HCT116 (cell line): ENCODE results near the gene PRPF19. TPM values are rescaled to one million over a fixed set of nuclear protein-coding genes. Genes with fewer than 3 reads are reported as not detected.

Source experiments
- ATAC-seq: fragments of 200-7000 bp; cut with Tn5 transposase; 2 replicates; pipeline ENCODE4 v1.9.1; 2020; ENCODE audit warnings: mild to moderate bottlenecking, moderate library complexity
- BruUV-seq: library from RNA; stranded (reverse); fragments of 400-500 nt; replicated peaks from 2 replicates; lab custom pipeline; 2021; lab: Mats Ljungman, UMichigan
- CTCF ChIA-PET: fragments of 300-600 bp; sonication (Branson Sonifier 250); formaldehyde crosslinking; loops from one replicate; lab custom pipeline; 2021; ENCODE audit warnings: antibody characterized with exemption; lab: Charles Lee
- POLR2A ChIA-PET: fragments of 300-600, 350-600 bp; sonication (Branson Sonifier 250); formaldehyde crosslinking; loops from one replicate; lab custom pipeline; 2021; ENCODE audit warnings: antibody characterized with exemption; lab: Charles Lee
- RAD21 ChIA-PET, 2 experiments: fragments of 300-600 bp; sonication (Branson Sonifier 250); formaldehyde crosslinking; loops; one replicate each; lab custom pipeline; 2023; ENCODE audit warnings: low total read pairs in 2 of 2; ENCODE audit not compliant: uncharacterized antibody in 2 of 2, unreplicated experiment in 2 of 2, low non-redundant PET in 1 of 2; lab: Charles Lee
- DNase-seq: peaks from one replicate; pipeline ENCODE4 v3.0.0-alpha.2; 2010; ENCODE audit warnings: low read depth, low spot score
- H2AFZ ChIP-seq: fragments of 200-600 bp; shearing (Covaris generic), sonication (generic); 2 replicates; pipeline ENCODE4 v1.6.1; 2017; ENCODE audit warnings: low read depth, mixed run types, mixed read lengths, antibody characterized with exemption, low read length; ENCODE audit not compliant: poor library complexity, severe bottlenecking
- H3K27ac ChIP-seq: 2 replicates; pipeline ENCODE4 v1.5.1; 2012; ENCODE audit warnings: low read depth, low read length
- H3K27me3 ChIP-seq: fragments of 200-600 bp; sonication (generic); 2 replicates; pipeline ENCODE4 v1.6.1; 2016; ENCODE audit warnings: mixed run types, low read length, mixed read lengths; ENCODE audit not compliant: insufficient read depth
- H3K36me3 ChIP-seq, 2 experiments: fragments of 200-500 bp in 1 of 2; fragments of 200-600 bp in 1 of 2; sonication (Bioruptor generic) in 1 of 2; sonication (generic) in 1 of 2; 2 replicates each; pipeline versions ENCODE4 v1.5.1 to v1.6.1; 2014 to 2016; ENCODE audit warnings: low read length in 2 of 2, inconsistent platforms in 1 of 2, mixed read lengths in 1 of 2, mixed run types in 1 of 2; ENCODE audit not compliant: insufficient read depth in 2 of 2, control insufficient read depth in 1 of 2
- H3K4me1 ChIP-seq, 2 experiments: fragments of 200-600 bp in 1 of 2; sonication (generic) in 1 of 2; 2 replicates each; pipeline versions ENCODE4 v1.5.1 to v1.6.1; 2012 to 2017; ENCODE audit warnings: low read length in 2 of 2, inconsistent platforms in 1 of 2, mild to moderate bottlenecking in 1 of 2, mixed read lengths in 1 of 2, mixed run types in 1 of 2, moderate library complexity in 1 of 2; ENCODE audit not compliant: insufficient read depth in 2 of 2, control insufficient read depth in 1 of 2
- H3K4me2 ChIP-seq: fragments of 200-600 bp; sonication (generic); 2 replicates; pipeline ENCODE4 v1.6.1; 2017; ENCODE audit warnings: mixed run types, low read length, mixed read lengths
- H3K4me3 ChIP-seq, 2 experiments: fragments of 200-600 bp in 1 of 2; sonication (generic) in 1 of 2; replicated peaks in 1 of 2; 2 replicates each; pipeline ENCODE4 v1.5.1; 2011 to 2016; ENCODE audit warnings: low read length in 2 of 2, control low read depth in 1 of 2, low read depth in 1 of 2, mild to moderate bottlenecking in 1 of 2, mixed read lengths in 1 of 2, mixed run types in 1 of 2
- H3K79me2 ChIP-seq: fragments of 200-600 bp; sonication (generic); 2 replicates; pipeline ENCODE4 v1.6.1; 2017; ENCODE audit warnings: mild to moderate bottlenecking, mixed run types, low read length, moderate library complexity, mixed read lengths; ENCODE audit not compliant: insufficient read depth
- H3K9ac ChIP-seq: fragments of 200-600 bp; sonication (generic); 2 replicates; pipeline ENCODE4 v1.6.1; 2016; ENCODE audit warnings: low read length, mixed read lengths
- H3K9me2 ChIP-seq: fragments of 200-600 bp; sonication (generic), shearing (Covaris generic); 2 replicates; pipeline ENCODE4 v1.6.1; 2017; ENCODE audit warnings: mixed run types, mild to moderate bottlenecking, moderate library complexity; ENCODE audit not compliant: insufficient read depth
- H3K9me3 ChIP-seq, 2 experiments: fragments of 200-500 bp in 1 of 2; fragments of 200-600 bp in 1 of 2; sonication (Bioruptor generic) in 1 of 2; sonication (generic) in 1 of 2; 2 replicates each; pipeline ENCODE4 v1.6.1; 2014 to 2017; ENCODE audit warnings: low read length in 2 of 2, mixed read lengths in 2 of 2, inconsistent platforms in 1 of 2, low read depth in 1 of 2, mild to moderate bottlenecking in 1 of 2, mixed run types in 1 of 2, moderate library complexity in 1 of 2; ENCODE audit not compliant: control insufficient read depth in 1 of 2, insufficient read depth in 1 of 2
- H4K20me1 ChIP-seq: fragments of 200-600 bp; sonication (generic), shearing (Covaris generic); 2 replicates; pipeline ENCODE4 v1.6.1; 2017; ENCODE audit warnings: mixed run types, mild to moderate bottlenecking, moderate library complexity; ENCODE audit not compliant: insufficient read depth
- CBX3 ChIP-seq: IDR thresholded peaks from 2 replicates; pipeline ENCODE4 v1.6.1; 2012; ENCODE audit warnings: low read depth
- CEBPB ChIP-seq: IDR thresholded peaks from 2 replicates; pipeline ENCODE4 v1.6.1; 2012; ENCODE audit warnings: low read depth
- JUND ChIP-seq: IDR thresholded peaks from 2 replicates; pipeline ENCODE4 v1.6.1; 2012
- POLR2A ChIP-seq: IDR thresholded peaks from 2 replicates; pipeline ENCODE4 v1.7.0; 2011; ENCODE audit warnings: borderline replicate concordance; ENCODE audit not compliant: insufficient read depth, insufficient read length; ENCODE audit errors: extremely low read depth
- POLR2AphosphoS5 ChIP-seq: IDR thresholded peaks from 2 replicates; pipeline ENCODE4 v1.6.1; 2011; ENCODE audit warnings: mild to moderate bottlenecking, low read depth, low read length, moderate library complexity
- SIN3A ChIP-seq: IDR thresholded peaks from 2 replicates; pipeline ENCODE4 v1.6.1; 2012; ENCODE audit warnings: low read depth
- YY1 ChIP-seq: IDR thresholded peaks from 2 replicates; pipeline ENCODE4 v1.6.1; 2011; ENCODE audit warnings: low read length, low read depth, moderate library complexity, mild to moderate bottlenecking; ENCODE audit not compliant: insufficient replicate concordance; ENCODE audit errors: extremely low read depth
- intact Hi-C: fragments of 100-400 bp; cut with micrococcal nuclease; formaldehyde crosslinking; loops from 2 replicates; pipeline ENCODE4 v1.10.0; 2022
- total RNA-seq: library from RNA; stranded (reverse); gene quantifications from one replicate; pipeline ENCODE4 v1.2.1, GENCODE V29; 2021; ENCODE audit not compliant: unreplicated experiment
- TF ChIP-seq, protein P1 (sequence below): IDR thresholded peaks from 2 replicates; pipeline ENCODE4 v1.6.1; 2011; ENCODE audit warnings: mild to moderate bottlenecking, low read length, moderate library complexity; ENCODE audit not compliant: insufficient replicate concordance; ENCODE audit errors: extremely low read depth

Gene PRPF19
- total RNA-seq, 1 experiment from 2014 or later: 156 TPM

- TF ChIP-seq, protein P1, sequence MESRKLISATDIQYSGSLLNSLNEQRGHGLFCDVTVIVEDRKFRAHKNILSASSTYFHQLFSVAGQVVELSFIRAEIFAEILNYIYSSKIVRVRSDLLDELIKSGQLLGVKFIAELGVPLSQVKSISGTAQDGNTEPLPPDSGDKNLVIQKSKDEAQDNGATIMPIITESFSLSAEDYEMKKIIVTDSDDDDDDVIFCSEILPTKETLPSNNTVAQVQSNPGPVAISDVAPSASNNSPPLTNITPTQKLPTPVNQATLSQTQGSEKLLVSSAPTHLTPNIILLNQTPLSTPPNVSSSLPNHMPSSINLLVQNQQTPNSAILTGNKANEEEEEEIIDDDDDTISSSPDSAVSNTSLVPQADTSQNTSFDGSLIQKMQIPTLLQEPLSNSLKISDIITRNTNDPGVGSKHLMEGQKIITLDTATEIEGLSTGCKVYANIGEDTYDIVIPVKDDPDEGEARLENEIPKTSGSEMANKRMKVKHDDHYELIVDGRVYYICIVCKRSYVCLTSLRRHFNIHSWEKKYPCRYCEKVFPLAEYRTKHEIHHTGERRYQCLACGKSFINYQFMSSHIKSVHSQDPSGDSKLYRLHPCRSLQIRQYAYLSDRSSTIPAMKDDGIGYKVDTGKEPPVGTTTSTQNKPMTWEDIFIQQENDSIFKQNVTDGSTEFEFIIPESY: no peak
Measured at GRCh38 chr11:60862171-60862570, 44.2 kb downstream of the PRPF19 start (continued).

DNA sequence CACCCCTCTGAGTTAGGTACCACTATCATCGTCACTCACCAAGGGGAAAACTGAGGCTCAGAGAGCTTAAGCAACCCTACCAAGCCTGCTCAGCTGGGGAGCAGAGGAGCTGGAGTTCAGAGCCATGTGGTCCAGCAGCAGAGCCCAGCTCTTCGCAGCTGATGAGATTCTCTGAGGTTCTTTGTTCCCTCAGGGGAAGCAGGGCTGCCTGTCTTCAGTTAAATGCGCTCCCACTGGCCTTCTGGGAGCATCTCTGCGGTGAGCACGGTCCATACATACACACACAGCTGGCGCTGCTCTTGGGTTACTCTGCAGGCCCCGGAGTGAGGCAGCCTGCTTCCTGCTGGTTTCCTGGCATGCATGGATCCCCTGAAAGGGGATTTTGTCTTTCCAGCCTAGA lies 45.4 kb downstream of the PRPF19 start:
- no peaks in the 10 kb centered on the region for H3K79me2 ChIP-seq
- RAD21 ChIA-PET: no interaction called here
- no TSS peak for BruUV-seq
- intact Hi-C loops: no loop called here
- H3K4me1 ChIP-seq: no peaks in the 10 kb centered on the region
- H2AFZ ChIP-seq: no peak overlapping the region
- ATAC-seq: no peak
- H3K9me2 ChIP-seq: no peaks in the 10 kb centered on the region
- H3K27ac ChIP-seq: no peak overlapping the region
- CTCF ChIA-PET: no interaction called here
- H3K9me3 ChIP-seq: no peaks in the 10 kb centered on the region
- POLR2A ChIA-PET: no interaction called here
- no peak for DNase-seq
- no peak overlapping the region for H3K4me2 ChIP-seq
- no peaks in the 10 kb centered on the region for H4K20me1 ChIP-seq
- TF ChIP-seq POLR2AphosphoS5: no peak
- TF ChIP-seq POLR2A: no peak
- no peak for TF ChIP-seq CEBPB
- no peak for TF ChIP-seq JUND
- TF ChIP-seq CBX3: no peak
- TF ChIP-seq SIN3A: no peak
- no peak for TF ChIP-seq YY1
- 0 out of 2 replicates have a peak, but pooled peaks cover 4% of the 10 kb centered on the region for H3K27me3 ChIP-seq
- no peak overlapping the region for H3K4me3 ChIP-seq
- H3K9ac ChIP-seq: no peak overlapping the region
- no peaks in the 10 kb centered on the region for H3K36me3 ChIP-seq
